Natural killer cell (primary cell): ENCODE results near the gene SSB. TPM values are rescaled to one million over a fixed set of nuclear protein-coding genes. Genes with fewer than 3 reads are reported as not detected.

Source experiments
- ATAC-seq, 3 donors: fragments of 150-1000 bp in 2 of 3; fragments of 200-7000 bp in 1 of 3; cut with Tn5 transposase; 1 replicate in 1 of 3; 2 replicates in 2 of 3; pipeline ENCODE4 v1.10.0; 2021; ENCODE audit warnings: mild to moderate bottlenecking in 2 of 3, moderate library complexity in 2 of 3
- DNase-seq, 2 donors: peaks; one replicate each; pipeline versions ENCODE4 v3.0.0 to v3.0.0-alpha.2; 2013 to 2021; ENCODE audit warnings: mixed read lengths in 1 of 2
- H3K27ac ChIP-seq: one replicate; pipeline ENCODE4 v1.5.1; 2013; ENCODE audit warnings: mild to moderate bottlenecking, low read length
- H3K27me3 ChIP-seq: one replicate; pipeline ENCODE4 v1.6.1; 2013; ENCODE audit warnings: low read length; ENCODE audit not compliant: control insufficient read depth, insufficient read depth
- H3K36me3 ChIP-seq: one replicate; pipeline ENCODE4 v1.6.1; 2013; ENCODE audit warnings: low read length; ENCODE audit not compliant: control insufficient read depth, insufficient read depth
- H3K4me1 ChIP-seq: one replicate; pipeline ENCODE4 v1.6.1; 2013; ENCODE audit warnings: low read length; ENCODE audit not compliant: control insufficient read depth, insufficient read depth
- H3K4me3 ChIP-seq: one replicate; pipeline ENCODE4 v1.5.1; 2013; ENCODE audit warnings: low read length
- H3K9me3 ChIP-seq: one replicate; pipeline ENCODE4 v1.6.1; 2013; ENCODE audit warnings: low read length; ENCODE audit not compliant: control insufficient read depth, insufficient read depth
- H3K27ac Mint-ChIP-seq, 2 donors: one replicate each; pipeline ENCODE4 v1.8.0; 2022; ENCODE audit warnings: mild to moderate bottlenecking in 2 of 2, mixed read lengths in 2 of 2, moderate library complexity in 1 of 2
- H3K27me3 Mint-ChIP-seq, 2 donors: one replicate each; pipeline ENCODE4 v1.8.0; 2022; ENCODE audit warnings: low read depth in 2 of 2, mixed read lengths in 2 of 2
- H3K36me3 Mint-ChIP-seq: one replicate; pipeline ENCODE4 v1.8.0; 2022; ENCODE audit warnings: mixed read lengths
- H3K4me1 Mint-ChIP-seq, 2 donors: one replicate each; pipeline ENCODE4 v1.8.0; 2022; ENCODE audit warnings: mixed read lengths in 2 of 2
- H3K4me3 Mint-ChIP-seq: one replicate; pipeline ENCODE4 v1.8.0; 2022; ENCODE audit warnings: mild to moderate bottlenecking, moderate library complexity, mixed read lengths
- H3K9me3 Mint-ChIP-seq, 2 donors: one replicate each; pipeline ENCODE4 v1.8.0; 2022; ENCODE audit warnings: mixed read lengths in 2 of 2
- CTCF ChIP-seq: fragments of 200-600 bp; IDR thresholded peaks from one replicate; pipeline ENCODE4 v1.8.0; 2022; ENCODE audit warnings: antibody characterized with exemption
- WGBS: methylation state at CpG from one replicate; pipeline ENCODE4 v1.1.7; 2013; ENCODE audit warnings: missing lambda C conversion rate; ENCODE audit not compliant: insufficient coverage; 5-methylcytosine and 5-hydroxymethylcytosine counted together
- intact Hi-C: fragments of 100-400 bp; cut with micrococcal nuclease; formaldehyde crosslinking; loops from one replicate; pipeline ENCODE4 v1.14.2; 2022
- total RNA-seq, 4 donors: library from RNA; stranded (reverse); fragments of 120-200 nt in 1 of 4; gene quantifications; one replicate each; pipeline versions ENCODE4 v1.2.3 to v1.2.4, GENCODE V29; 2013 to 2022

The SSB gene
- total RNA-seq, 3 donors from 2014 or later (not counting 1 experiment from before 2014, with no cell fraction given) = 95.5 to 125 (median 102) TPM

DNA sequence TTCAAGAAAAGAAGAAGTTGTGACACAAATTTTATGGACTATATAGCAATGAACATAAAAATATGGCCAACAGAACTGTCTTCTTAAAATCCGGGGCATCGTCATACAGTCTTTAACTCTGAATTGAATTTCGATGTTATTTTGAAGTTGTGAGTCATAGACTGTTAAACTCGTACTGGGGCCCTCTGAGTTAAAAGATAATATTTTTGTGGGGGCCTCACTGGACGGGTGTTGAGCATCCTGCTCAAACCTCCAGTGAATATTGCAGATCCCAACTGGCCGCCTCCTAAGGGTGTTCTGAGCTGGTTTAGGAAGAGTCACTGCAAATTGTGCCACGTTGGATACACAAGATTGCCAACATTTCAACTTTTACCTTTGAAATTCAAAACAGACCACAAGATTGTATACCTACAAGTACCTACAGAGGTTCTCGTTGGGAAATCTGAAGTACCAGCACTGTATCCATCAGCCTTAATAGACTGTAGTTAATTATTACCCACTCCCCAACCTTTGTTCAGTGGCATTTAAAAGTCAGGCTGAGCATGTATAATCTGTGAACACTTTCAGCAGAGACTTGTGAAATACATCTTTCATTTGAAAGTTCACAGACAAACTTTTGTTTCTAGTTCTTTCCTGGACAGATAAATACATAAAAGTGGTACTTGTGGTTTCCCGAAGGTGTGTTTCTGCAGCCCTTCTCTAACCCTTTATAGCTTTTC lies 37.3 kb upstream of the SSB start:
- TF ChIP-seq CTCF = no peak
- H3K27ac ChIP-seq = no peak overlapping the region
- H3K27me3 Mint-ChIP-seq = no peaks in the 10 kb centered on the region
- DNase-seq (peak in 1 of 2 donors; percentile 10), ATAC-seq (no peak)
- intact Hi-C loops = no loop called here
- peak overlapping the region; percentile 5 to 59 for H3K27ac Mint-ChIP-seq
- H3K4me1 ChIP-seq = peaks cover 21% of the 10 kb centered on the region
- no peaks in the 10 kb centered on the region for H3K9me3 Mint-ChIP-seq
- WGBS = 71% methylated on average over 9 of the region's 9 CpGs
- H3K36me3 Mint-ChIP-seq = no peaks in the 10 kb centered on the region
- peaks cover 16 to 27% of the 10 kb centered on the region in 2 donors for H3K4me1 Mint-ChIP-seq
- no peaks in the 10 kb centered on the region for H3K36me3 ChIP-seq
- H3K4me3 Mint-ChIP-seq = no peak overlapping the region
- H3K9me3 ChIP-seq = no peaks in the 10 kb centered on the region
- H3K27me3 ChIP-seq = no peaks in the 10 kb centered on the region
- H3K4me3 ChIP-seq = no peak overlapping the region

DNA sequence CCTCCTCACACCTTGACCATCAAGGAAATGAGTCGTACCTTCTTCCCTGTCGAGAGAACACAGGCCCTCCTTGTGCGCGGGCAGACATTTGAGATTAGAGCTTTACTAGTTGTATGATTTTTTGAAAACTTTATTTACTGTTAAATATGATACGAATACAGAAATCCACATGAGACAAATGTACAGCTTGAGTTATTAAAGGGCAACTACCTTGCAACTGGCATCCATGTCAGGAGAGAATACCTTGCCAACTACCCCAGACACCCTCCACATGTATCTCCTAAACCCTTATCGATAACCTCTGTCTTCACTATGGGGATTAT lies 36.7 kb upstream of the SSB start:
- Mint-ChIP-seq H3K4me3 (no peak overlapping the region), H3K36me3 (no peaks in the 10 kb centered on the region), H3K4me1 (peaks cover 16 to 27% of the 10 kb centered on the region in 2 donors), H3K9me3 (no peaks in the 10 kb centered on the region), H3K27me3 (peaks cover 0 to 5% of the 10 kb centered on the region in 2 donors), H3K27ac (peak overlapping the region; percentile 5 to 59)
- intact Hi-C loops = no loop called here
- 50% methylated on average over 2 of the region's 6 CpGs for WGBS
- Histone ChIP-seq H3K36me3 (no peaks in the 10 kb centered on the region), H3K27ac (no peak overlapping the region), H3K4me3 (no peak overlapping the region), H3K27me3 (no peaks in the 10 kb centered on the region), H3K9me3 (no peaks in the 10 kb centered on the region), H3K4me1 (peaks cover 21% of the 10 kb centered on the region)
- DNase-seq (no peak), ATAC-seq (peak in 2 of 3 donors; percentile 55 to 85)
- TF ChIP-seq CTCF = no peak

GRCh38 chr2:169765523-169765922 lies 33.1 kb upstream of the SSB start:
- Histone ChIP-seq H3K27ac (no peak overlapping the region), H3K4me1 (peaks cover 38% of the 10 kb centered on the region), H3K36me3 (no peaks in the 10 kb centered on the region), H3K9me3 (no peaks in the 10 kb centered on the region), H3K27me3 (peaks cover 14% of the 10 kb centered on the region), H3K4me3 (no peak overlapping the region)
- TF ChIP-seq CTCF = no peak
- no peaks in the 10 kb centered on the region for H3K36me3 Mint-ChIP-seq
- ATAC-seq = no peak
- H3K4me3 Mint-ChIP-seq = no peak overlapping the region
- WGBS = 86% methylated on average over 6 of the region's 6 CpGs
- no peak overlapping the region for H3K27ac Mint-ChIP-seq
- DNase-seq = no peak
- intact Hi-C loops = no loop called here
- H3K27me3 Mint-ChIP-seq = peaks cover 5 to 25% of the 10 kb centered on the region in 2 donors
- H3K9me3 Mint-ChIP-seq = no peaks in the 10 kb centered on the region
- peaks cover 21 to 33% of the 10 kb centered on the region in 2 donors for H3K4me1 Mint-ChIP-seq
